NCI-H2081 (cell line): Measurements from ENCODE around the gene ZBTB47.

Experiments used
- DNase-seq, 2 experiments: peaks; one replicate each; lab custom pipeline; 2025; lab: John Stamatoyannopoulos, UW

The ZBTB47 gene

DNA sequence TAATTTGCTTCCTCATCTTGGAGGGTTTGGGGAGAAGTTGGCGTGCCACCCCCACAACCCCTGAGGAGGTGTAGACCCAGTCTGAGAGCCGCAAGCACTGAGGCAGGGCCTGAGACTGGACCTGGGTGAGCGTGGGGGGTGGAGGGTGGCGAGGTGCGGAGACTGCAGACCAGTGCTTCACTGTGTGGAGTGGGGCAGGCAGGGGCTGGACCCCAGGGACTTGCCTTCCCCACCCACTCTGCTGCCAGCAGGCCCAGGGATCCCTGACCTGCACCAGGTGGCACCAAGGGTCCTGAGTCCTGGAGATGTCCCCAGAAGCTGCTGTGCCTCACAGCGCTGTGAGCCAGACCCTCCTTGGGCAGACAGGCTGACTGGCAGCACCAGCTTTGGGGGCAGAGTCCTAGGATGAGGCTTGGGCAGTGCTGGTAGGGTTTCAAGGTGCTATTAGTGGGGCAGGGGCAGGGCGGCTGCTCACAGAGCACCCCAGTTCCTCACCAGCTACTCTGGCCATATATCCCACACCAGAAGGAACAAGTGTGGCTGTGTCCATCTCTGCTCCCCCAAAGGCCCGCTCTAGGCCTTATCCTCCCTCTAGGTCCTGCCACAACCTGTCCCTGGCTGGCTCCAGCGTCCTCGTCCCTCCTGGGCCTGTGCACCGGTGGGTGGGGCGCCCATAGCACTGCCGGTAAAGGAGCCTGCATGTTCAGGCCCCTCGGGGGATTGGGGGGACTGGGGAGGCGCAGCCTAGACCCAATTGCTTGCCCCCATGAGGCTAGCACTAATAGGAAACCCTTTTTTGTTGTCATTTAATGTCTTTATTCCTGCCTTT lies 11.8 kb downstream of the ZBTB47 start:
- no peak for DNase-seq

DNA sequence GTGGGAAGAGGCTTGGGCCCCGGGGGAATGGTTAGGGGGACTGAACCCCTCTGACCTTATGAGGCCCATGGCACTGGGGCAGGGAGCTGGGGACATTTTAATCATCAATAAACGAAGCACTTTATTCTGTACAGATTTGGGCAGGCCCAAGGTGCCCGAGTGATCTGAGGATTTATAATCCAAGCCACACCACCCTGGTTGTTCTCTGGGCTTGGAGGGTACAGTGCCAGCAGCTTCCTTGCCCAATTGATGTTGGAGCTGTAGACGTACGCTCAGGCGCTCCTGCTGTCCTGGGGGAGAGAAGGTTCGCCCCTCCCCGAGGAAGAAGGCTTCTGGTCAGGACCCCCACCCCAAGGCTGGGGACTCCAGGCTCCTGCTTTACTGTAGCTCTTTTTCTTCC lies 12.5 kb downstream of the ZBTB47 start:
- DNase-seq: no peak

- DNase-seq: no peak
Observed at GRCh38 chr3:42666577-42666998, 13.1 kb downstream of the ZBTB47 start.

DNA sequence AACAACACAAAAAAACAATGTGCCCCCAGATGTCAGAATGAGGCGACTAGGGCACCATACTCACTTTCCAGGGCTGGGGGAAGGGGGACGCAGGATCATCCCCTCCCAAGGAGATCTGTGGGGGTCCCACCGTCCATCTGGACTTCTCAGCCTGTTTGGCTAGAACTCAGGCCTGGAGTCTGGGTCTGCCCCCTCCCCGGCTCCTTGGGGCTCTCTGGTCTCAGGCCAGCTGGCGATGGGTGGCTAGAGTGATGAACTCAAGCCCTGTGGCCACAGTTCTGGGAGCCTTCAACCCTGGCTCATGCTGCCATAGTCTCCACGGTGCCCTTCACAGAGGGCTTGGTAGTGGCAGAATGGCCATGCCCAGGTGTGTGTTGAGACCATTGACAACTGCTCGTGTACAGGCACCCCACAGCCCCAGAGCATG lies 13.6 kb downstream of the ZBTB47 start:
- no peak for DNase-seq

- no peak for DNase-seq
Observed at GRCh38 chr3:42667523-42668412, 14.3 kb downstream of the ZBTB47 start.

DNA sequence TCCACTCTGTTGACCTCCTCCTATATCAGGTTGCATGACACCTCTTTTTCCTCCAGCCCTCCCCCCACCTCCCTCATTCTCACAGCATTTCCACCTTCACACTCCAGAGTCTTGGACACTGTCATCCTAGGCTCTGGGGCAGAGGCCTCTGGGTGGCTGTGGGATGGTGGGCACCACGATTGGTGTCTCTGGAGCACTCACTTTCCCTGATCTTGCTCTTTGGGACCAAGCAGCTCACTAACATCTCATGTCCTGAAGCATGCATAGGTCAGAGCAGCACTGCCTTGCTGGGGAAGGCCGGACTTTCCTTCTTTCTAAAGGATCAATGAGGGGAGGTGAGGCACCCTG lies 14.9 kb downstream of the ZBTB47 start:
- DNase-seq: no peak

- DNase-seq: no peak
Observed at GRCh38 chr3:42668793-42669217, 15.3 kb downstream of the ZBTB47 start.

DNA sequence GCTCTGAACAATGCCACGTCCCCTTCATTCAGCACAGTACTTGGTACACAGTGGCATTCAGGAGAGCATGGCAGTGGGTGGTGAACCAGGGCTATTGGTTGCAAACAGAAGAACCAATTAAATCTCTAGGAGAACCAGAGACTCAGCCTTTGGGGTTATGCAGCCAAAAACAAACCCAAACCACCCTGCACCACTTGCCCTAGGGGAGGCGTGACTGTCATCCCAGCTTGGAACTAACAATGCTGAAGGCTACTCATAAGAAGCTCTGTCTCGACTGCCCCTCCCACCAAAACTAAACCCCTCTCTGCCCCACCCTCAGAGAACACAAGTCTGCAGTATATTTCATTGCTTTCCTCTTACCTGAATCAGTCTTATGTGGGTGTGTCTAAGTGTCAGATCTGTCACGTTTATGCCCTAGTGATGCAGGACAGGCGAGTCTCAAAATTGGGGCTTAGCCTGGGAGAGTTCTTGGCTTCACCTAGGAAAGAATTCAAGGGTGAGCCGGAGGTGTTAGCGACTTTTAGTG lies 16.6 kb downstream of the ZBTB47 start:
- no peak for DNase-seq

GRCh38 chr3:42670670-42671069 lies 17.2 kb downstream of the ZBTB47 start:
- no peak for DNase-seq

DNA sequence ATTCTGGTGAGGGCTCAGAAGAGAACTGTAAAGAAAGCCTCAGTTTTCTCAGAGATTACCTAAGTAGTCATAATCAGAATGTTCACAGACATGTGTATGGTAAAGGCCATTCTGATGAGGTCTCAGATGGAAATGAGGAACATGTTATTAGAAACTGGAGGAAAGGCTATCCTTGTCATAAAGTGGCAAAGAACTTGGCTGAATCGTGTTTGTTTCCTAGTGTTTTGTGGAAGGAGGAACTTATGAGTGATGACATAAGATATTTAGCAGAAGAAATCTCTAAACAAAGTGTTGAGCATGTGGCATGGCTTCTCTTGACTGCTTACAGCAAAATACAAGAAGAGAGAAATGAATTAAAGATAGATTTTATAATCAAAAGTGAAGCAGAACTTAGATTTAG lies 19.0 kb downstream of the ZBTB47 start:
- no peak for DNase-seq

DNA sequence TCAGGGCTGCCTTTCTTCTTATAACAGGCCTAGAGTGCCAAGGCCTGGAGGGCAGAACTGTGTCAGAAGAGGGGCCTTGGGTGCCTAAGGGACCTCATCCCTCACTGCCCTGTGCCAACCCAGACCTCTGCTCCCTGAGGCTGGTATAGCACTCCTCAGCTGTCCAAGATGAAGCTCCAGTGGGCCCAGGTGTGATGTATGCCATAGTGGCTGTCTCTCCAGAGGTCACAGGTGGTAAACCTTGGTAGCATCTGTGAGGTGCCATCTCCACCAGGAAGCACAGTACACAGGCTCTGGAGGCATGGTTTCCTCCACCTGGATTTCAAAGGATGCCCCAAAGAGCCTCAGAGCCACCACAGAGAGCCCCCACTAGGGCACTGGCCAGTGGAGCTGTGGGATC lies 19.6 kb downstream of the ZBTB47 start:
- DNase-seq: no peak

- no peak for DNase-seq
Observed at GRCh38 chr3:42674146-42674545, 20.6 kb downstream of the ZBTB47 start.

DNA sequence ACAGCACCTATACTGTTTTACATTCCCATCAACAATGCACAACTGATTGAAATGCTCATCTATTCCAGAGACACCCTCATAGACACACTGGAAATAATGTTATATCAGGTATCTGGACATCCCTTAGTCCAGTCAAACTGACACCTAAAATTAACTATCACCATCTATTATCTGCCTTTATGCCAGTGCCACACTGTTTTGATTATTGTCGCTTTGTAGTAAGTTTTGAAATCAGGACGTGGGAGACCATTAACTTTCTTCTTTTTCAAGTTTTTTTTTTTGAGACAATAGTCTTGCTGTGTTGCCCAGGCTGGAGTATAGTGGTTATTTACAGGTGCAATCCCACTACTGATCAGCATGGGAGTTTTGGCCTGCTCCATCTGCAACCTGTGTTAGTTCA lies 22.4 kb downstream of the ZBTB47 start:
- DNase-seq: no peak

- no peak for DNase-seq
Observed at GRCh38 chr3:42678447-42678846, 24.9 kb downstream of the ZBTB47 start.

DNA sequence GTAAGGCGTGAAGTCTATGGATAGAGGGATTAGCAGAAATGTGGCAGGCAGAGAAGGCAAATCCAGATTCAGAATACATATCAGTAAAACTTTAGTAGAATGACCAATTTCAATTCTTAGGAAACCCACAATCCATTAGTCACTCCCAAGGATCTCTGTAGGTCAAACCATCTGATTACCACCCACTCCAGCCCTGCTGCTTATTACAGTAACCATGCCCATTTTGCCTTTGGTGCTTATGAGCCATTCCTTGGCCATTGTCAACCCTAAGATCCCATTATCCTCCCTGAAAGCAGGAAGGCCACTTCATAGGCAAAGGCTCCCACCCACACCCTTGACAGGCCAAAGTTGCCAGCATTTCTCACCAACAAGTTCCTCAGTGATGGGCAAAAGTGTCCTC lies 26.8 kb downstream of the ZBTB47 start:
- DNase-seq: no peak

- DNase-seq: no peak
Observed at GRCh38 chr3:42680806-42681205, 27.3 kb downstream of the ZBTB47 start.

DNA sequence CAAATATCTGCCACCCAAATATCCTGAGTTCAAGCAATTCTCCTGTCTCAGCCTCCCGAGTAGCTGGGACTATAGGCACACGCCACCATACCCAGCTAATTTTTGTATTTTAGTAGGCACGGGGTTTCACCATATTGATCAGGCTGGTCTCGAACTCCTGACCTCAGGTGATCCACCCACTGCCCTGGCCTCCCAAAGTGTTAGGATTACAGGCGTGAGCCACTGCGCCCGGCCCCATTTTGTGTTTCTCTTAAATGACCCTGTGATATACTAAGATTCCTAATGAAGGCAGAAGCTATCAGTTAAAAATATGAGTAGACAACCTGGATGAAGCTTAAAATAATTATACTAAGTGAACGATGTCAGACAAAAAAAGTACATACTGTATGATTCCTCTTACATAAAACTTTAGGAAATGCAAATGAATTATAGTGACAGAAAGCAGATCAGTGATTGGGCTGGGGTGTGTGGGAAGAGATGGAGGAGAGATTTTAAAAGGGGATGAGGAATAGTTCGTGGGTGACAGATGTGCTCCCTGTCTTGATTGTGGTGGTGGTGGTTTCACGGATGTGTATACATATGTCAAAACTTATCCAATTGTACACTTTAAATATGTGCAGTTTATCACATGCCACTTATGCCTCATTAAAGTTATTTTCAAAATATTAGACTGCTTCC lies 28.0 kb downstream of the ZBTB47 start:
- no peak for DNase-seq

- no peak for DNase-seq
Observed at GRCh38 chr3:42682301-42683070, 29.0 kb downstream of the ZBTB47 start.

- DNase-seq: no peak
Observed at GRCh38 chr3:42683875-42684598, 30.5 kb downstream of the ZBTB47 start.

DNA sequence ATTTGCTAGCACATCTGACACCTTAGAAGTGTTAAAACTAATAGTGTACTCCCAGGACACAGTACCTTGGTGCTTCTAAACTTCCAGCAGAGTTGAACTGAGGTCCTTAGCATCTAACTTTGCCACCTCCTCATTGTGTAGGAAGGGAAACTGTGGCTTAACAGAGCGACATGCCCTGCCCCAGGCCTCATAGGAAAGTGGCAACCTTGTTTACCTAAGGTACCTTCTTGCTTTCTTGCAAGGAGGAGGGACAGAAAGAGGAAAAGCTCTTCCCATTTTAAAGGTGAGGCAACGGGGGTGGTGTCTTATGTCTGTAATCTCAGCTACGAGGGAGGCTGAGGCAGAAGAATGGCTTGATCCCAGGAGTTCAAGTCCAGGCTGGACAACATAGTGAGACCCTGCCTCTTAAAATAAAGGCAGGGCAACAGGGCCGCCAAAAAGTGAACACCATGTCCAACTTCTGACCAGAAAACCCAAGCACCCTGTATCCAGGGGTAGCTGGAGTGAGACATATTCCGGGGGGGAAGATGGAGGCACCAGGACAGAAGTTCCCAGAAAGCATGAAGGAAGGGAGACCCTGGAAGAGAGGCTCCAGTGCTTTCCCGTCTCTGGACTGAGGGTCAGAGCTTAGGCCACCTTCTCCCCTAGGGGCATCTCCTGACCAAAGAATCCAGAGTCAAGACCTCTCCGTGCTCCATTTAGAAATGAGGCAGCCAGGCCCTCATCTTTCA lies 31.3 kb downstream of the ZBTB47 start:
- no peak for DNase-seq
